NCI-H2107 (cell line): ENCODE measurements around the gene NOS1AP.

Experiments
- DNase-seq: peaks from one replicate; lab custom pipeline; 2025; lab: John Stamatoyannopoulos, UW

Gene NOS1AP

DNA sequence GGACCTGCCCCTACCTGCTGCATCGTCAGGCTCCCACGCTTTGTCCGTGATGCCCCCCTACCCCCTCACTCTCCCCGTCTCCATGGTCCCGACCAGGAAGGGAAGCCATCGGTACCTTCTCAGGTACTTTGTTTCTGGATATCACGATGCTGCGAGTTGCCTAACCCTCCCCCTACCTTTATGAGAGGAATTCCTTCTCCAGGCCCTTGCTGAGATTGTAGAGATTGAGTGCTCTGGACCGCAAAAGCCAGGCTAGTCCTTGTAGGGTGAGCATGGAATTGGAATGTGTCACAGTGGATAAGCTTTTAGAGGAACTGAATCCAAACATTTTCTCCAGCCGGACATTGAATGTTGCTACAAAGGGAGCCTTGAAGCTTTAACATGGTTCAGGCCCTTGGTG, 298.3 kb downstream of the NOS1AP start:
- DNase-seq = no peak

DNA sequence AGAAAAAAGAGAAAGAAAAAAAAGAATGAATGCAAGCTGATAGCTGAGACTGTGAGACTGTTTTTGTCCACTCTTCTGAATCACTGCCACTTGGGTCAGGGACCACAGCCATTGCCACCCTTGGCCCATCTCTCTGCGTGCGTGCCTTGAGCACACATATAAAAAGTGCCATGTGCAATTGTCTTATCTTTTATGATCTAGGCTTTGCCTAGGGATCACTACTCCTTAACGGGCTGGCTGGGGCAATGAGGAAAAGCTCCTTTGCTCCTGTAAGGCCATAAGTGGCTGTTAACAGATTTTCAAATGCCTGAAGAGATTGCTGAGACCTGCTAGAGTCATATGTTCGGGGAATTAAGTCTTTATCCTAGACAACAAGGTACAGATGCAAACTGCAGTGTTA, 299.0 kb downstream of the NOS1AP start:
- no peak for DNase-seq

DNA sequence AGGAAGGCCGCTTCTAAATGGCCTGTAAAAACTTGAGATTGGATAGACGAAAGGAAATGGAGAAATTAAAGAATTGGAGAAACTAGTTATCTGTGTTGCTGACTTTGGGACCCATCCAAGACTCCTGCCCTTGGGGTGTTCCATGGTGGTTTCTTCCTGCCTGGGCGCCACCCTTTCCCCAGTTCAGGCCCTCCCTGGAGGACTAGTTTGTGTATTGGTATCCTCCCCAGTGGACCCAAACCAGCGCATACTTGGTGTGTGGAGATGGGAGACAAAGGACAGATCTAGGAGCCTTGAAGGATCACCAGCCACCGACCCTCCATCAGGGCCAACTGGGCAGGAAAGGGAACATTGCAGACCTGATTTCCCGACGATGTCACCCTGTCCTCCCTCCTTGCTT, 300.1 kb downstream of the NOS1AP start:
- DNase-seq = no peak

DNA sequence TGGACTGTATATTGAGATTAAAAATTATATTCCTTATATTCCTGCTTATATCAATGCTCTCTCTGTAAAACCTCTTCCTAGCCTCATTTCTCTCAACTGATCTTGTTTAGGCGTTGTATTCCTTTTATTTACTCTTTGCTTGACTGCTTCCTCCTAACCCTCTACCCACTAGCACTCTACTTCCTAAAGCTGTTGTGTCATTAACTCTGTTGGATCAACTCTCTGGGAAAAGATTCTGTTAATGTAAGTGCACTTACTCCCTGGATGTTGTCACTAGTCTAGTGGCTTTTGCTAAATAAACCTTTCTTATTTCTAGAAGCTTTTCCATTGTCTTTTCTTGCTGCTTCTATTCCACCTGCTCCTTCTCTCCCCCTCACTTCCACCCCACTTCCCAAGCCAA, 300.7 kb downstream of the NOS1AP start:
- DNase-seq = no peak

DNA sequence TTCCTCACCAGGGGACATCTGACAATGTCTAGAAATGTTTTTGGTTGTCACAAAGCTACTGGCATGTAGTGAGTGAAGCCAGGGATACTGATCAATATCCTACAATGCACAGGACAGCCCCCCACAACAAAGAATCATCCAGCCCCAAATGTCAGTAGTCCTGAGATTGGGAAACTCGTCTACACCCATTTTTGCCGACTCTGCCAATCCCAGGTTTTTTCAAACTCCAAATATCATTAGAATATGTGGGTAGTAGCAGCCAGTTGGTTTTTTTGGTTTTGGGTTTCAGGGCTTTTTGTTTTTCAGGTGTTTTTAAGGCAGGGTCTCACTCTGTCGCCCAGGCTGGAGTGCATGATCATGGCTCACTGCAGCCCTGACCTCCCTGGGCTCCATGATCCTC, 301.2 kb downstream of the NOS1AP start:
- DNase-seq = no peak

DNA sequence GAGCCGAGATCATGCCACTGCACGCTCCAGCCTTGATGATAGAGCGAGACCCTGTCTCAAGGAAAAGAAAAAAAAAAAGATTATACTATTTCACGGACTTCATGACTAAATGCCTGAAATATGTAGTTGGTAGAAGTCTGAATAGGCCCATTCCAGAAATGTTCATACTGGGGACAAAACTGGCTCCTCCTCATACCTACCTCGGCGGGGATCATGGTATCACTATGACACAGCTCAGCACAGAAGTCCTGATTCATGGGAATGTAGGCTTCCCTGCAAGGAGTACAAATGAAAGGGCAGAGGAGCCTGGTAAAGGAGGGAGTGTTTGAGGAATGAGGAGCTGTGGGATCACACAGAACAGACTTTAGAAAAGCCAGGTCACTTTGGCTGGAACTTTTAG, 302.1 kb downstream of the NOS1AP start:
- DNase-seq = no peak

DNA sequence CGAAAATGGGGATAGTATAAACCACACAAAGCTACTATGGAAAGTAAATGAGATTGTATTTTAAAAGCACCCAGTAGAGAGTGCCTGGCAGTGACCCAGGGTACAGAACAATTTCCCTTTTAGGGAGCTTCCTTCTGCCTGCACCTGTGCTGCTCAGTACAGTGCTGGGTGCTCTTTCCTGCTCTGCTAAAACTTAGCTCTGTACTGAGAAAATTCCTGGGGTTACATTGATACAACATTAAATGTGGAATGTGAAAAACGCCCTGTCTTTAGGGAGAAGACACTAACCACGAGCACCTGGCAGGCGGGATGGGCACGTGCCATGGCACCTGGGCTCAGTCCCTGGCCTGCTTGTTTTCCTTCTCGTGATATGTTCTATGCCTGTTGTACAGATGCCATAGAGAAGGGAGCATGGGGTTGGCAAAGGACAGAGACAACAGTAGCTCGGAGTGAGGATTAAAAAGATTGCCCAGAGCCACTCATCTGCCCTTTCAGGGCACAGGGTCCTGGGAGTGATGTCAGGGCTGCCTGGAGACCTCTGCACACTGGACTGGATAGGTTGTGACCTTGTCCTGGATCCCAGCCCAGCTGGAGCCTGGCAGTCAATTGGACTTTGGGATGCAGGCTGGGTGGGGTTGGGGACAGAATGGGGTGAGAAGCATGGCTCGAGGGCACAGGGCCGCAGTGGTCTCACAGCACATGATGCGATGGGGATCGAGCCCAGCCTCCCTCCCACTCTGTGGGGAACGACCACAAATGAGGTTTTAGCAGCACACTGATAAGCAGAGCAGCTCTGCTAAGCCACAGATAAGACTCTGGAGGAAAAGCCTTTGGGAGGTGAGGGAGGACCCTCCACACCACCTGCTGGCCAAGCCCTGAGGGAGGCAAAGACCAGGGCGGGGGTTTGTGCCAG, 302.9 kb downstream of the NOS1AP start:
- DNase-seq = no peak

DNA sequence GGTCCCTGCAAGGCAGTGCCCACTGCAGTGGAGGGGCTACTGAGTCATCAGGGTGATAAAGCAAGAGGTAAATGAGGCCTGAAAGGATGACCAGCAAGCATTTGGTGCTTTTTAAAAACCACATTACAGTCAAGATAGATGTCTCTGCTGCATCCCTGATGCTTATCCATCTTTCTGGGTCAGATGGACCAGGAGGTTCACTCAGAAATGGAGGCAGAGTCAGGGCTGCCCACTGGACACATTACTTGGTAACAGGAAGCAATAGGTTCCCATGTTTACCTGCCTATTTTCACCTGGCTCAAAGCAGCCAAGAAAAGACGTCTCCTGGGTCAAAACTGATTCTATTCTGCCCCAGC, 303.6 kb downstream of the NOS1AP start:
- no peak for DNase-seq

DNA sequence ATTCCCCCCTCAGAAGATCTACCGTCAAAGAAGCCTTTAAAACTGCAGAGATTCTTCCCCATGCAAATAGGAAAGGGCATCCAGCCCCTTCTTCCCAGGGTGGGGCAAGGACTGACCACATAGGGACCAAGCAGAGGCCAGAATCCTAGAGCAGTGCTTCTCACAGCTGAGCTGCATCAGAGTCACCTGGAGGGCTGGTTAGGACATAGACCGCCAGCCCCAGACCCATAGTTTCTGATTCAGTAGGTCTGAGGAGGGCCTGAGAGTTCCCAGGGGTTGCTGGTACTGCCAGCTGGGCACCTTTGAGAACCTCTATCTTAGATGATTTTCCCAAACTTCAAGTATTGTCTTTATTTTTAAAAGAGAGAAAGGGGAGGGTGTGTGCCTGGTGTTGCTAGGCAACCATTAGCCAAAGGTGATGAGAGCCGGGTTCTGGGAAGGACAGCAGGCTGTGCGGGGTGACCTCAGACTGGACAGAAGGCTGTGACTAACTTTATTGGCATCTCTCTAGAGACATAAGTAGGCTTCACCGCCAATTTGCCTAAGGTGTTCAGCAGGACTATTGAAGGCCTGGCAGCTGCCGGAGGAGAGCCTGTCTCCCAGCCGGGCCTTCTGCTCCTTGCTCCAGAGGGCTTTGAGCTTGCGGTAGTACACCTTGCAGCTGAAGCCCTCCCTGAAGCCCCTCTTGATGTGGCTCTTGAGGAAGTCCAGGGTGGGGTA, 304.2 kb downstream of the NOS1AP start:
- no peak for DNase-seq

DNA sequence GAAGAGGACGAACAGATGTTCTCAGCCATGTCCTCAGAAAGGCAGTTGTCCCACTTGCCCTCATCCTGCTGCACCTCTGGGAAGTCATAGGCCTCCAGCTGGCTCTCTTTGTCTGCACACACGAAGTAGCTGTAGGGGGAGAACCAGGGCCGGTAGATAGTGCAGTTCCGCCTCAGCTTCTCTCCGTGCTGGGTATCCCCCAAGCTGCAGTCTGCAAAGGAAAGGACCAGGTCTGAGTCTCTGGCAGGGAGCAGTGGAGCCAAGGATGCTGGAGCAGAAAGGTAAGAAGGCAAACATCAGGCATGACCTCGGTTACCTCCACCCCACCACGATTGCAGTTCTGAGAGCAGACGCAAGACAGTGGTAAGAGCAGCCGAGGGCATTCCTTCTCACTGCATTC, 304.9 kb downstream of the NOS1AP start:
- DNase-seq = no peak

DNA sequence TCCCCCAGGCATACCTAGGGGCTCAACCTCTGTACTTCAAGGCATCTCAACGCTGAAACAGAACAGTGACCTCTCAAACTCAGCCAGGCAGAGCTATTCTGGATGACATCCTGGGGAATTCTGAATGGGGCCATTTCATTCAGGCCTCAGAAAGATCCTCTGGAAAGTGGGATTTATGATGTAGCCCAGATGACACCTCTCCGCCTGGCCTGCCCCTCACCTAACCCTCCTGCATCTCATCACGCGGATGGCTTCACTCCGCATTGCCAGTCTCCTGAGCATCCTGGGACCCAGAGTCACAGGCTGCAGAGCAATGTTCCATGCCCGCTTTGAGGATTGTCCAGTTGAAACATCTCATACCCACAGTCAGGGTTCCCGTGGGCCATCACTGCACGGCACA, 306.0 kb downstream of the NOS1AP start:
- DNase-seq = no peak

DNA sequence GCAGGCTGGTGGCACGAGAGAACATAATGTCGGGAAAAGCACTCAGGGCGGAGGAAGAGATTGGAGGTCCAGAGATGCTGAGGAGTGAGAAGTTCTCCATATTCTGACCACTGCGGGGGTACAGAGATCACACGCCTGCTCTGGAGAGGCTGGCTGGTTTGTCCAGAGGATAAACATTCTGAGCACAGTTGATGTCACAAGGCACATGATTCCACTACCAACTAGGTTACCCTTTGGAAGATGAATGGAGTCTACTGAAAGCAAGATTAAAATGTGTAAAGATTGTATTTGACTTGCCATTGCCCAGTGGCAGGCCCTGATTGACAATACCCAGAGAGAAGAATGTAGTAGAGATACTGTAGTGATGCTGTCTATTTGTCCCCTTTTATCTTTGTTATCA, 307.2 kb downstream of the NOS1AP start, which contains the start of gene SPATA46:
TSS of gene SPATA46 (minus strand) at position 164 of the 400 bp plus-strand sequence. CDS start at position 100, 64 bp downstream.
- no peak for DNase-seq

DNA sequence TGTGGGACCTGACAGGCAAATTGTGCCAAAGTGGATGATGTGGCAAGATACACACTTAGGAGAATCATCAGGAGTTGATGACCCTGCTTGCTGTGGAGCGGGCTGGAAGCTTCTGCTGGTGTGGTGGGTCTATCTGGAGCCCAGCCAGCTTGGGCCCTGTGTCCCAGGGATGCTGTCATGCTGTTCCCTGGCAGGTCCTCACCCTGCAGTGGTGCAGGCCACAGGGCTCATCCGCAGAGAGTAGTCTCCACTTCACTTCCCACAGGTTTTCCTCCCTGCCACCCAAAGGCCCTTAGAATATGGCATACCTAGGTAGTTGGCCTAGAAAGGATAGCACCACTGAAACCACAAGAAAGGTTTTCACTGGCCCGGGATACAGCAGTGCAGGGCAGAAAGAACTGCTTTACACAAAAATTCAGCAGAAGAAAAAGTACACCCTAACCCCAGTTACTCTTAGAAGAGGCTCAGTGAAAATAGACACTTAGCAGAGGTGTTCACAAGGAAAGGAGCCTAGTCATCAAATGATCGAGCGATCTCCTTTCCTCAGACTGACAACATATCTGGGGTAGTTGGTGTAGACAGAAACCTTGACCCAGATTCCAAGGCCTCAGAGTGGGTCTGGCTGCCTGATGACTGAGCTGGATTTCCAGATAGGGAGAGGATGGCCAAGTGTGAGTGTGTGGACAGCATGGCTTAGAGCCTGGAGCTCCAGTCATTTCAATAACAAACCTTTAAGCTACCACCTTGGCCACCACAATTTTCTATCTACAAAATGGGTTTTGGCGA, 310.8 kb downstream of the NOS1AP start:
- DNase-seq = no peak

DNA sequence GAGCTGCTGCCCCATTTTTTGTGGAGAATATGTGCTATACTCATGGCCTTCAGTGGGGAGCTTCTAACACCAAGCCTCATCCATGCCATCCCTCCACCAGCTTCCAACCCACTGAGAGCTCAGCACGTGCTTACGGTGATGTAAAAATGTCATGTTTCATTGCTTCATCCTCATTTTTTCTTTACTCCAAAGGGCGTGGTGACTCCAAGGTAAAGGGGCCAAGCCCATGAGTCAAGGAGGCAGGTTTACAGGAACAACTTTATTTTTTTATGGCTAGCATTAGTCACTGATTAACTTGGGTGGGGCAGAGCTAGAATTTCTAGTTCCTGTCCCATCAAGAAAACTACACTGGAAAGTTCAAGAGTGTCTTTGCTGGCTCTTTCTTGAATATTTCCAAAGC, 311.9 kb downstream of the NOS1AP start, which contains the start of gene C1orf226:
TSS of gene C1orf226 (plus strand) at position 346 of the 400 bp plus-strand sequence. CDS start 174 bp downstream, outside the sequence.
- DNase-seq = no peak

DNA sequence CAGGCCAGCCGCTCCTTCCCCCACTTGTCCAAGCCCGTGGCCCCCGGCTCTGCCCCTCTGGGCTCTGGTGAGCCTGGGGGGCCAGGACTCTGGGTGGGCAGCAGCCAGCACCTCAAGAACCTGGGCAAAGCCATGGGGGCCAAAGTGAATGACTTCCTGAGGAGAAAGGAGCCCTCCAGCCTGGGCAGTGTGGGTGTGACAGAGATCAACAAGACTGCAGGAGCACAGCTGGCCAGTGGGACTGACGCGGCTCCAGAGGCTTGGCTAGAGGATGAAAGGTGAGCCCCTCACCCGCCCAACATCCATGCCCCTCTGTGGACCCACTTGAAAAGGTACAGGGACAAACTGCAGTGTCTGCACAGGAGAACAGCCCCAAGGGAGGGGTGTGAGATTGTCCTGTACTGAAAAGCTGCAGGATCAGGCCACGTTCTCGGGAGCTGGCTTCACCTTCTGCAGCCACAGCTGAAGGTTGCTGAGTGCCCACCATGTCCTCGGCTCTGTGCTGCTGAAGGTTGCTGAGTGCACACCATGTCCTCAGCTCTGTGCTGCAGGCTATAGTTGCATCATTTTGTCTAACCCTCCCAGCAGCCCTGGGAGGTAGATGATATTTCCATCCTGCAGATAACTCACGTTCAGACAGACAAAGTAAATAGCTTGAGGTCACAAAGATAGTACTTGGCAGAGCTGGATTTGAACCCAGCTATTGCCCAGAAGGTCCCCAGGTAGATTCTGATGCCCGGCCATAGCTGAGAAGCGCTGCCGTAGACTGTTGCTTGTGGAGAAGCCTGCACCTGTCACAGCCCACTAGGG, 312.7 kb downstream of the NOS1AP start:
- no peak for DNase-seq

DNA sequence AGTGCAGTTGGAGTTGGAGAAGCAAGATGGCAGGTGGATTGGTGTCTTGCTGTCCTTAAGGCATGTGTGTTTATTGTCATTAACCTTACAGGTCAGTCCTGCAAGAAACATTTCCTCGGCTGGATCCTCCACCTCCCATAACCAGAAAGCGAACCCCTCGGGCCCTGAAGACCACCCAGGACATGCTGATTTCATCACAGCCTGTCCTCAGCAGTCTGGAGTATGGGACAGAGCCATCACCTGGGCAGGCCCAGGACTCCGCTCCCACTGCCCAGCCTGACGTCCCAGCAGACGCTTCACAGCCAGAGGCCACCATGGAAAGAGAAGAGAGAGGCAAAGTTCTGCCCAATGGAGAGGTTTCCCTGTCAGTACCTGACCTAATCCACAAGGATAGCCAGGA, 313.6 kb downstream of the NOS1AP start:
- no peak for DNase-seq

DNA sequence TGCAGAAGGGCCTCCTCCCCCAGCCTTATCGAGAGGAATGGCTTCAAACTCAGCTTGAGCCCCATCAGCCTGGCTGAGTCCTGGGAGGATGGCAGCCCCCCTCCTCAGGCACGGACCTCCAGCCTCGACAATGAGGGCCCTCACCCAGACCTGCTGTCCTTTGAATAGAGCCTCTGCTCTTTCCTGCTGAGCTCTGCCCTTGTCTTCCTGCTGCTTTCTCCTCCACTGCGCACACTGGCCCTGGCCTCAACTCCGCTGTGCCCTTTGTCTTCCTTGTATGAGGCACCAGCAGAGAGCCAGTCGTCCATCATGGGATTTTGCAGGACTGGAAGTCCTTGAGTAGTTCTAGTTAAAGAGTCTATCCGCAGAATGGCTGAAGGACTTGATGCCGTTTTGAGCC, 314.0 kb downstream of the NOS1AP start:
- no peak for DNase-seq

DNA sequence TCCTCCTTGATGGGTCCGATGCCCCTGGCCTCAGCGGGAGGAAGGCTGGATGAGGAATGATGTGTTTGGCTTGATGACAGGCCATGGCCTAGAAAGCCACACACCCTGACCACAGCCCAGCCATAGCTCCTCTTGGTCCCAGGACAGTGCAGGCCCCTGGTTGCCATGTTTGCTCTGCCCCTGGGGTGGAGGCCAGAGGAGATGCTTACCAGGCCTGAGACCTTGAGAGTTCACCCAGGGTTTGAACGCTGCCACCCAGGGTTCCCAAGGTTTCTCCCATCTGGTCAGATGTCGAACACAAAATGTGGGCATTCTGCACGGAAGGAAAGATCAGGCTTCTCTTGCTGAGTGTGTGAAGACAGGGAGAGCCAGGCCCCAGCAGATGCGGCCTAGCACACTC, 314.6 kb downstream of the NOS1AP start:
- DNase-seq = no peak

DNA sequence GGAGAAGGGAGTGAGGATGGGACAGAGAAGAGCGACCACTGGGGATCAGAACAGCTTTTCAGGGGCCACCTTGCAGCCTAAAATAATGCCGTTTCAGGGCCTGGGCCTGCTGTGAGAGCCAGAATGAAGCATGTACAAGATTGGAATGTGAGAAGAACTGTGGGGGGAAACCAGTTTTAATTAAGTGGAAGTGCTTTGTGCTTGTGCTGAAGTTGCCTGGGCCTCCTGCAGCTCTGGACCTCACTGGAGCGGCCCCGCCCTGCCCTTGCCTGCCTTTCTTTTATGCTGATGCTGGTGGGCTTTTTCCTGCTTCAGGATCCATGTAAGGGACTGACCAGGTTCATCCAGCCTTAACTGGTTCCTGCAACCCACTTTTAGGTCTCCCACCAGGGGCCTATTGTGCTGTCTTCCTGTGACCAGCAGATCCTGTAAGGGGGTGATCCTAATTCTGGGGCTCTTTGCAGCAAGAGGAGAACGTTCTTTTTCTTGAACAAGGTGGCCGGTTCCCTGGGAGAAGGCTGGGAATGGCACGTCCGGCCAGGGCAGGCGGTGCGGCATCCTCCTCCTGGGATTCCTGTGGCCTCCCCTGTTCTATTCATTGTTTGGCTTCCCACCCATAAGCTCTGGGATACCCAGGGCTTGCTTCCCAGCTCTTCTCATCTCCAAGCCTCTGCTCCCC, 315.2 kb downstream of the NOS1AP start:
- no peak for DNase-seq

DNA sequence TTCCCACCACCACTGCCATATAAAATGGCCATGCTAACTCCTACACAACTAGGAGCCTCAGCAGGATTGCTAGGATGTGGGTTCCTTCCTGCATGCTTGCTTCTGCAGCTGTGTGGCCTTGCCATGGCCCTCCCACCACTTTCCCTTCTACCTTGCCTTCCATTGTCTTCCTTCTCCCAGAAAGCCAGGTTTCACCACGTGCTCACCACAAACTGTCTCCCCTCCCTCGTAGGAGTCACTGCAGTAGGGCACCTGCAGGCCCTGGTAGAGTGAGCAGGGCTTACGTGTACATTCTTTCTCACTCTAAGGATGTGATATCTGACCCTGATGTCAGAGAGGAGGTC, 315.8 kb downstream of the NOS1AP start:
- DNase-seq = no peak

DNA sequence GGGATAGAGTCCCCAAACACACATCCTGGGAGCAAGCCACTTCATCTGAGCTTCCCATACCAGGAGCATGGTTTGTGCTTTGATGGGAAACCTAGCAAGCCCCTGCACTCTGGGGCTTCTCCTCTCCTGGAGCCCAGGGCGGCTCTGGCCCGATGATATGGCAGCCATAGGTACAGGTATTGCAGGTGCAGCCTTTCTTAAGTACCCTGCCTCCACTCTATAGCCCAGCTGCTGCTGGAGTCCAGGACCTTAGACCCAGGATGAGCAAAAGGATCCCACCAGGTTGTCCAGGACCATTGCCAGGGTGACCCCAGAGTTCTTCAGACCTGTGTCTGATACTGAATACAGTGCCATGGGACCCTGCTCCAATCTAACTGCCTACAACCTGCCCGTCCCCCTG, 316.2 kb downstream of the NOS1AP start:
- DNase-seq = no peak
